GM12872 (cell line): ENCODE data around the gene DUSP18.

Experiments used
- CTCF ChIP-seq: IDR thresholded peaks from 3 replicates; pipeline ENCODE4 v1.5.1; 2011; ENCODE audit warnings: low read depth, mild to moderate bottlenecking, low read length, moderate library complexity; ENCODE audit not compliant: insufficient read depth

DUSP18 gene

GRCh38 chr22:30697975-30698374, 30.3 kb upstream of the DUSP18 start:
- no peak for TF ChIP-seq CTCF

- TF ChIP-seq CTCF: no peak
Measured at GRCh38 chr22:30695871-30696655, 28.4 kb upstream of the DUSP18 start.

- no peak for TF ChIP-seq CTCF
Measured at GRCh38 chr22:30695351-30695851, 27.7 kb upstream of the DUSP18 start.

GRCh38 chr22:30694640-30695350, 27.1 kb upstream of the DUSP18 start, which contains the start of gene OSBP2:
Gene OSBP2 (plus strand): TSS chr22:30694874. CDS start chr22:30694910, 36 bp downstream.
- TF ChIP-seq CTCF: no peak

GRCh38 chr22:30694171-30694639, 26.5 kb upstream of the DUSP18 start:
- TF ChIP-seq CTCF: 0 out of 3 replicates have a peak, but pooled peaks have one; percentile 7

- TF ChIP-seq CTCF: no peak
Measured at GRCh38 chr22:30691204-30691603, 23.5 kb upstream of the DUSP18 start.

- TF ChIP-seq CTCF: no peak
Measured at GRCh38 chr22:30689622-30690021, 21.9 kb upstream of the DUSP18 start.
